ENCODE data around the gene MATR3.

Gene MATR3

GRCh38 chr5:139376364-139376763, 82.8 kb downstream of the MATR3 start:
- FAIRE-seq (no peak), DNase-seq (ENCODE audit: insufficient read length, low spot score) (no peak)
- TF ChIP-seq CTCF (IDR thresholded peaks at IDR 0.05; ENCODE audit: insufficient read depth, missing control alignments) = no peak

- no peak for TF ChIP-seq CTCF (IDR thresholded peaks at IDR 0.05; ENCODE audit: insufficient read depth, missing control alignments)
- DNase-seq (ENCODE audit: insufficient read length, low spot score) (no peak), FAIRE-seq (no peak)
These were observed 83.7 kb downstream of the MATR3 start for GRCh38 chr5:139377226-139377625.

GRCh38 chr5:139378101-139378825, 84.7 kb downstream of the MATR3 start:
- FAIRE-seq (no peak), DNase-seq (ENCODE audit: insufficient read length, low spot score) (peak; percentile 8)
- TF ChIP-seq CTCF (IDR thresholded peaks at IDR 0.05; ENCODE audit: insufficient read depth, missing control alignments) = no peak

- peak; percentile 12 for DNase-seq (ENCODE audit: insufficient read length, low spot score)
- no peak for TF ChIP-seq CTCF (IDR thresholded peaks at IDR 0.05; ENCODE audit: insufficient read depth, missing control alignments)
- no peak for FAIRE-seq
These were observed 85.4 kb downstream of the MATR3 start for GRCh38 chr5:139378941-139379361.

GRCh38 chr5:139379626-139380449, 86.3 kb downstream of the MATR3 start:
- no peak for TF ChIP-seq CTCF (IDR thresholded peaks at IDR 0.05; ENCODE audit: insufficient read depth, missing control alignments)
- FAIRE-seq = no peak
- peak; percentile 11 for DNase-seq (ENCODE audit: insufficient read length, low spot score)

All from D721Med (cell line).